ENCODE data around the gene TSNAX.
"Not testable (repeated sequence)": the region's sequence is repeated elsewhere in the genome, so short reads cannot be mapped to it uniquely, and the experiment has no call there.

TSNAX gene

DNA sequence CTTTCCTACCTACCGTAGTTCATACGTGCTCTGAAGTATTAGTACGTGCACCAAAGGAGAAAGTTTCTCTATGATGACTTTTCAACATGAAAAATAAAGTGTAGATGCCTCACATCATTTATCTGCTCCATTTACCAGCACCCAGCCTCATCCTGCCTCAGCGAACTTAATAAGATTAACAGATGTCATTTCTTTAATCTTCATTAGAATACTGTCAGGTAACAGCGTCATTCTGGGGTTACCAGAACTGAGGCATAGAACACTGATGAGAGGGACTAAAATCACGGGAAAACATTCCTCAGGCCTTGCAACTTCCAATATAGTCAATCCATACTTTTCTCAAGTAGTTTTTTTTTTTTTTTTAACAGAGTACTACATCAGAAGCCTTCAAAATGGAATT is 54.9 kb downstream of the TSNAX start:
- no peak for DNase-seq (ENCODE audit: low read depth)
- TF ChIP-seq, protein P1, sequence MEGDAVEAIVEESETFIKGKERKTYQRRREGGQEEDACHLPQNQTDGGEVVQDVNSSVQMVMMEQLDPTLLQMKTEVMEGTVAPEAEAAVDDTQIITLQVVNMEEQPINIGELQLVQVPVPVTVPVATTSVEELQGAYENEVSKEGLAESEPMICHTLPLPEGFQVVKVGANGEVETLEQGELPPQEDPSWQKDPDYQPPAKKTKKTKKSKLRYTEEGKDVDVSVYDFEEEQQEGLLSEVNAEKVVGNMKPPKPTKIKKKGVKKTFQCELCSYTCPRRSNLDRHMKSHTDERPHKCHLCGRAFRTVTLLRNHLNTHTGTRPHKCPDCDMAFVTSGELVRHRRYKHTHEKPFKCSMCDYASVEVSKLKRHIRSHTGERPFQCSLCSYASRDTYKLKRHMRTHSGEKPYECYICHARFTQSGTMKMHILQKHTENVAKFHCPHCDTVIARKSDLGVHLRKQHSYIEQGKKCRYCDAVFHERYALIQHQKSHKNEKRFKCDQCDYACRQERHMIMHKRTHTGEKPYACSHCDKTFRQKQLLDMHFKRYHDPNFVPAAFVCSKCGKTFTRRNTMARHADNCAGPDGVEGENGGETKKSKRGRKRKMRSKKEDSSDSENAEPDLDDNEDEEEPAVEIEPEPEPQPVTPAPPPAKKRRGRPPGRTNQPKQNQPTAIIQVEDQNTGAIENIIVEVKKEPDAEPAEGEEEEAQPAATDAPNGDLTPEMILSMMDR (conservative IDR thresholded peaks at IDR 0.05; ENCODE audit: control insufficient read depth, insufficient read depth, low read depth, low read length), result no peak
- no peak overlapping the region for H3K4me3 ChIP-seq (ENCODE audit: control insufficient read depth, low read depth, low read length)

DNA sequence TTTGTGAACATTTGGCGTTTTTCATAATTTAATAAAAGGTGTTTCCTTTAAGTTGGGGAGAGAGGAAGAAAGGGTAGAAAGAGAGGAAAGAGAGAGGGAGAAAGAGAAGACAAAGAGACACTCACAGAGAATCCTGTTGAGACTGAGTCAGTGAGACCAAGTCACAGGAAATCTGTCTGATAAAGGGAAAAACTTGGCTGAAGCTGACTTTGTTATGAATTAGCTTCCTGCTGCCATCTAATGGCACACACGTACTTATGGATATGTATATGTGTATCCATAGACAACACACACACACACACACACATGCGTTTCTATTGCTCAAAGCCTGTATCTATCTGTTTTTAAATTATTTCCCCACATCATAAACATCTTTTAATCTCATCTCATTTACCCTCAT is 55.6 kb downstream of the TSNAX start:
- H3K4me3 ChIP-seq (ENCODE audit: control insufficient read depth, low read depth, low read length), result no peak overlapping the region
- peak; percentile 80 for DNase-seq (ENCODE audit: low read depth)
- TF ChIP-seq, protein P1 (conservative IDR thresholded peaks at IDR 0.05; ENCODE audit: control insufficient read depth, insufficient read depth, low read depth, low read length), result peak; percentile 35

DNA sequence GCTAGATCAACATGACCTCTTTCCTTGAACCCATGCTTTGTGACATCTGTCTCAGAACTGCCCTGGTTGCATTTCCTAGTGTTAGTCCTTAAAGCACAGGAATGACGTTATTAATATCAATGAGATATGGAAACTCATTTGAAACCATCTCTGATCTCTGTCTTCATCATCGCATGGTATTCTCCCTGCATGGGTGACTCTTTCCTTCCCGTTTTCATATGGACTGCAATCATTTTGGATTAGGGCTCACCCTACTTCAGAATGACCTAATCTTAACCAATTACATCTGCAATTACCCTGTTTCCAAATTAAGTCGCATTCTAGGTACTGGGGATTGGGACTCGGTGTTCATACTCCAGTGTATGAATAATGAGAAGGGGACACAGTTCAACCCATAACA is 56.5 kb downstream of the TSNAX start:
- TF ChIP-seq, protein P1 (conservative IDR thresholded peaks at IDR 0.05; ENCODE audit: control insufficient read depth, insufficient read depth, low read depth, low read length), result no peak
- no peak overlapping the region for H3K4me3 ChIP-seq (ENCODE audit: control insufficient read depth, low read depth, low read length)
- DNase-seq (ENCODE audit: low read depth), result no peak

DNA sequence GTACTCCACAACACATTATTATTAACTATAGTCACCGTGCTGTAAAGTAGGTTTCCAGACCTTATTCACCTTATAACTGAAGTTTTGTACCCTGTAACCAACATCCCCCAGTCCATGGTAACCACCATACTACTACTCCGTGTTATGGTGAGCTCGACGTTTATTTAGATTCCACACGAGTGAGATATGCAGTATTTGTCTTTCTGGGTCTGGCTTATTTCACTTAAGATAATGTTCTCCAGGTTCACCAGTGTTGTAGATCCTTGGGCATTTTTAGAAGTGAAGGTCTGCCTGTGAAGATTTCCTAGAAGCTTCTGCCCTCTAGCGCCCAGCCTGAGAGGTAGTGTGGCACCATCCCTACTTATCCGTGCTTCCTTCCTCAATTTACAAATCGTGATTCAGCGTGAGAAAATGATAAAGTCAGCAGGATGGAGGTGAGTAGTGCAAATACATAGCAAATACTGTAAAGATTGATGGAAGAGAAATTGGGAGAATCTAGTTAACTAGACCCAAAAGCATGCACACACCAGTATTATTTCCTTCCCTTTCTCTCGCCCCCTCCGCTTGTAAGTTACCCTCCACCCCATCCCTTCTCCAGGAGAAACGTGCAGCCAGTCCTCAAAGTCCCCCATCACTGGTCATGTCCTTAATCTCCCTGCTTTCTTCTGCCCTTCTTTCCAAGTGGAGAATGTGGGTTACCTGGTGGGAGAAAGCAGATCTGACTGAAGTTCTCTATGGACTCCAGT is 62.2 kb downstream of the TSNAX start:
- no peak overlapping the region for H3K4me3 ChIP-seq (ENCODE audit: control insufficient read depth, low read depth, low read length)
- TF ChIP-seq, protein P1 (conservative IDR thresholded peaks at IDR 0.05; ENCODE audit: control insufficient read depth, insufficient read depth, low read depth, low read length), result peak; percentile 87
- peak; percentile 82 for DNase-seq (ENCODE audit: low read depth)

DNA sequence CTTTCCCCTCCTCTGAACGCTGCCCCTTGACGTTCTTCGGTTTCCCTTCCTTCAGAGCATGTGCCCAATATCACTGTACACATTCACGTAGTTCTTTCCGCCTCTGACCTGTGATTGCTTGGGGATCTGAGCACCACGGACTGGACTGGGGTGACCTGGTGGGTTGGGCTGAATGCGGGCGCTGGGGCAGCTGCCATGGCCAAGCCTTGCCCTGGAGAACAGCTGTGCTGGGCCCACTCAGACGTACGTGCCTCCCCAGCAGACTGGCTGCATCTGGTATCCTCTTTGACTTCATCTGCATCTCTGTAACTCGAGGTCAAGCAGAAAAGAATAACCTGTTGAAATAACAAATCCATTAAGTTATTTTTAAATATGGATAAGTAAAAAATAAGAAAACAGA is 63.0 kb downstream of the TSNAX start:
- no peak for DNase-seq (ENCODE audit: low read depth)
- no peak overlapping the region for H3K4me3 ChIP-seq (ENCODE audit: control insufficient read depth, low read depth, low read length)
- TF ChIP-seq, protein P1 (conservative IDR thresholded peaks at IDR 0.05; ENCODE audit: control insufficient read depth, insufficient read depth, low read depth, low read length), result no peak

DNA sequence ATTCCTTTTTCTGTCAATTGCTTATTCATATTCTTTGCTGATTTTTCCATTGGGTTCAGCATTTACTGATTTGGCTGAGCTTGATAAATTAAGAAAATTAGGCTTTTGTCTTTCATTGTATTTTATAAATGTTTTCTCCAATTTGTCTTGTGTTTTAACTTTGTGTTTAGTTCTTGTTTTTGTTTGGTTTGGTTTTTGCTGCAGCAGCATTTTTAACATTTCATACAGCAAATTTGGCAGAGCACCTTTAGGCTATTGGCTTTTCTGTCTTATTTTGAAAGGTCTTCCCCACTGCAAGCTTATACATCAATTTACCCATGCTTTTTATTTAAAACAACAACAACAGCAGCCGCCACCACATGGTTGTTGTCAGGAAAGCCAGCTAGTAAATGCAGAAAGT is 64.3 kb downstream of the TSNAX start:
- TF ChIP-seq, protein P1 (conservative IDR thresholded peaks at IDR 0.05; ENCODE audit: control insufficient read depth, insufficient read depth, low read depth, low read length), result no peak
- DNase-seq (ENCODE audit: low read depth), result no peak
- no peak overlapping the region for H3K4me3 ChIP-seq (ENCODE audit: control insufficient read depth, low read depth, low read length)

DNA sequence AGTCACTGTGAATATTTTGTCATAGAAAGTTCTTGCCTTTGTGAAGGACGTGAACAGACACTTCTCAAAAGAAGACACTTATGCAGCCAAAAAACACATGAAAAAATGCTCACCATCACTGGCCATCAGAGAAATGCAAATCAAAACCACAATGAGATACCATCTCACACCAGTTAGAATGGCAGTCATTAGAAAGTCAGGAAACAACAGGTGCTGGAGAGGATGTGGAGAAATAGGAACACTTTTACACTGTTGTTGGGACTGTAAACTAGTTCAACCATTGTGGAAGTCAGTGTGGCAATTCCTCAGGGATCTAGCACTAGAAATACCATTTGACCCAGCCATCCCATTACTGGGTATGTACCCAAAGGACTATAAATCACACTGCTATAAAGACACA is 64.8 kb downstream of the TSNAX start:
- DNase-seq (ENCODE audit: low read depth); H3K4me3 ChIP-seq (ENCODE audit: control insufficient read depth, low read depth, low read length): not testable (repeated sequence)
